HG03439 (cell line): ENCODE data around the gene MFSD6.
"Not testable (repeated sequence)": the region's sequence is repeated elsewhere in the genome, so short reads cannot be mapped to it uniquely, and the experiment has no call there.

Experiments
- ATAC-seq: cut with Tn5 transposase; IDR thresholded peaks from one replicate; pipeline ENCODE4 v1.9.1; 2021; ENCODE audit warnings: mild to moderate bottlenecking, moderate library complexity; ENCODE audit not compliant: unreplicated experiment

MFSD6 gene

DNA sequence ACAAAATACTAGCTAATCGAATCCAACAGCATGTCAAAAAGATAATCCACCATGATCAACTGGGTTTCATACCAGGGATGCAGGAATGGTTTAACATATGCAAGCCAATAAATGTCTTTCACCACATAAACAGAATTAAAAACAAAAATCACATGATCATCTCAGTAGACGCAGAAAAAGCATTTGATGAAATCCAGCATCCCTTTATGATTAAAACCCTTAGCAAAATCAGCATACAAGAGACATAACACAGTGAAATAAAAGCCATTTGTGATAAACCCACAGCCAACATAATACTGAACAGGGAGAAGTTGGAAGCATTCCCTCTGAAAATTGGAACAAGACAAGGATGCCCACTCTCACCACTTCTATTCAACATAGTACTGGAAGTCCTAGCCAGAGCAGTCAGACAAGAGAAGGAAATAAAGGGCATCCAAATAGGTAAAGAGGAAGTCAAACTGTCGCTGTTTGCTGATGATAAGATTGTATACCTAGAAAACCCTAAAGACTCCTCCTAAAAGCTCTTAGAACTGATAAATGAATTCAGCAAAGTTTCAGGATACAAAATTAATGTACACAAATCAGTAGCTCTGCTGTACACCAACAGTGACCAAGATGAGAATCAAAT lies 86.6 kb downstream of the MFSD6 start:
- not testable (repeated sequence) for ATAC-seq

DNA sequence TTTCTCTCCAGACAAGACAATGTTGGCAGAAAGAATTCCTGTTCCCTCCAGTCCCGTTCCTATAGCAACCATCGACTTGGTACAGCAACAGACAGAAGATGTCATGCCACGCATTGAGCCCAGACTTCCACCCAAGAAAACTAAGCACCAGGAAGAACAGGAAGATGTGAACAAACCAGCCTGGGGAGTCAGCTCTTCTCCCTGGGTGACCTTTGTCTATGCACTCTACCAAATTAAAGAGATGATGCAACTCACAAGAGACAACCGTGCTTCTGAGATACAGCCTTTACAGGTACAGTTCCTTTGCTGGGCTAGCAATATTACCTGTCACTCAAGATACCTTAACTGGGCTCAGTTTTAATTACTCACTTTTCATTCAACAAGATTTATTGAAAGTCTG lies 89.3 kb downstream of the MFSD6 start:
- no peak for ATAC-seq

- no peak for ATAC-seq
Measured at GRCh38 chr2:190499273-190499672, 91.1 kb downstream of the MFSD6 start.

GRCh38 chr2:190500054-190500502 lies 91.9 kb downstream of the MFSD6 start:
- no peak for ATAC-seq

- no peak for ATAC-seq
Measured at GRCh38 chr2:190501231-190501630, 93.1 kb downstream of the MFSD6 start.

DNA sequence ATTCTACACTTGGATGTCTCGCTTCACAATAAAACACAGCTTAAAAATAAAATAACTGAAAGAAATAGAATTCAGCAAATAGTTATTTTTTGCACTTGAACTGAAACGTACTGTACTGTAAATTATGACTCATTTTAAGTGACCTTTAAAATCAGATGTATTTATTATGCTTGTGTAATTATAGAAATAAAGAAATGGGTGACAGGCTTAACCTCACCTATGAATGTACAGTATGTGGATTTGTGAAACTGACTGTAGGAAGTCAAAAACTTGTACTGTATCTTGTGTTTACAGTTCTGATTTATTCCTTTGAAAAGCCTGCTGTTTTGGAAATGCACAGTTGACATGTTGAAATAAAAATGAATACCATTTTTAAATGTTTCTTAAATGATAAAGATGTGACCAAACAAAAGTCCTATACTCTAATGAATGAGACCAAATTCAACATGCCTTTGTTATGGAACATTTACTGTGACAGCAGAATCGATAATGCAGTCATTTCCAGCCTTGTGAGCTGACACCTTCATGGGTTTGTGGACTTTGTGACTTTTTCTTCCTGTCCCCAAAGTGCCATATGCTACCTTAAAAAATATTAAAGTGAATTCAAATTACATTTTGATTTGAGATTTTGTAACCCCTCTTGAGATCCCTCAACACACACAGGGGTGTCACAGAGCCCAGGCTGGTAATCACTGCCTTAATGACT lies 93.7 kb downstream of the MFSD6 start:
- ATAC-seq = no peak

GRCh38 chr2:190503088-190503487 lies 94.9 kb downstream of the MFSD6 start:
- ATAC-seq = no peak

GRCh38 chr2:190504912-190505311 lies 96.8 kb downstream of the MFSD6 start:
- no peak for ATAC-seq

- no peak for ATAC-seq
Measured at GRCh38 chr2:190505696-190506095, 97.5 kb downstream of the MFSD6 start.

- ATAC-seq = no peak
Measured at GRCh38 chr2:190506666-190507065, 98.5 kb downstream of the MFSD6 start.

DNA sequence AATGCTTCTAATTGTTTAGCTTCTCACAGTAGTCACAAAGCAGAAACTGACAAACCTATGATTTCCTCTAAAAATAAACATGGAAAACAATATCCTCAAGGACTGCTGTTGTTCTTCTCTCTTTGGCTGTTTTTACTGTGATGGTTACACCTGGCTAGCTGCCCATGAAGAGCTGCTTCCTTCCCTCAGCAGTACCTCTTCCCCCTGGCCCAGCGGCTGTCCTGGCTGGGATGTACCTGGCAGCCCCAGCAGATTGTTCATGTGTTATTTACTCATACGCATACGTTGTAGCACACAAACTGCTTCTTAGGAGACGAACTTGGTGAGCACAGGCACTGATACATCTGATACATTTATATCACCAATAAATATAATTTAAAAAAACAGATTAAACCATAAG lies 99.0 kb downstream of the MFSD6 start:
- ATAC-seq = no peak

- not testable (repeated sequence) for ATAC-seq
Measured at GRCh38 chr2:190509895-190510294, 101.7 kb downstream of the MFSD6 start.

GRCh38 chr2:190511104-190511503 lies 102.9 kb downstream of the MFSD6 start:
- ATAC-seq = no peak

- ATAC-seq = no peak
Measured at GRCh38 chr2:190512539-190513095, 104.5 kb downstream of the MFSD6 start.

- no peak for ATAC-seq
Measured at GRCh38 chr2:190513877-190514276, 105.7 kb downstream of the MFSD6 start.

- no peak for ATAC-seq
Measured at GRCh38 chr2:190514676-190515075, 106.5 kb downstream of the MFSD6 start.

GRCh38 chr2:190515687-190516086 lies 107.5 kb downstream of the MFSD6 start:
- no peak for ATAC-seq

DNA sequence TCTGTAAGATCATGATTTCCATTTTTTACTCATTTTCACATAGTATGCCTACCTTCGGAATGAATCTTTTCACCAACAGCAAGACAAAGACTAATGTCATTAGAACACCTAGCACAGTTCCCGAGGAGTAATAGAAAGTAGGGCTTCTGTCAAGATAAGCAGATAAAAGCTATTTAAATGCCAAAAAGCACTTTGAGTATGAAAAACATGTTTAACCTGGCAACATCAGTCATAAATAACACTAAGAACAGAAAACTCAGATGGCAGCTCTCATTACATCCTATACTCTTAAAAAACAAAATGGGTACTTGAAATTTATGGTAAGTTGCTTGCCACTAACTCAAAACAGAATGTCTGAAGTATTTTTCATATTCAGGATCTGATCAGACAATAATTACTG lies 109.3 kb downstream of the MFSD6 start:
- ATAC-seq = no peak

DNA sequence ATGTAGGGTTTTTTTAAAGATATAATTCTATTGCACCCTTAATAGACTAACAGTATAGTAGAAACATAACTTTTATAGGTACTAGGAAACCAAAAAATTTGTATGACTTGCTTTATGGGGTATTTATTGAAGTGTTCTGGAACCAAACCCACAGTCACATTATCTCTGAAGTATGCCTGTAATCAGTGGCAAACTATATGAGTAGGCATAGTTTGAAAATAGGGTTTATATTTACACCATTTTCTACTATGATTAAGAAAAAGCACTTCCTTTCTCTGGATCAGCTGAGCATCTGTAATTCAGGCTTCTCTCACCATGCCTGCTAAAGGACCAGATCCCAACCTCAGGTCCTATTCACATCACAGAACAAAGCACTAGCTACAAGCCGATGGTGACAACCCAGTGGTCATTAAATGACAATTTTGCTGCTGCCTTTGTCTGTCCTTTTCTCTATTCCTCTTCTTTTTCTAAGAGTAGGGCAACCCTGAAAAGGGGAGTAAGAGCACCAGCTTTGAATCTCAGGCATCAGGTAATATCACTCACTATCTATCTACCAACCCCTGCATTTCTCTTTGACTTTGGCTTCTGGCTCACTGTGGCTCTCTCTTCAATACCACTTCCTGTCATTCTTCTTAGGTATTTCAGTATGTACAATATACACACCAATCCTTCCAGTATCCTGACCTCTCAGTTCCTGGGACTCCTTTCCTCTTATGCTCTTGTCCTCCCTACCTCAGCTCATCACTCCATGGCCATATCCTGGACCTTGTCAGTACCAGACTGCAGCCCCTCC lies 112.0 kb downstream of the MFSD6 start:
- no peak for ATAC-seq

GRCh38 chr2:190524928-190525327 lies 116.8 kb downstream of the MFSD6 start:
- ATAC-seq = no peak

DNA sequence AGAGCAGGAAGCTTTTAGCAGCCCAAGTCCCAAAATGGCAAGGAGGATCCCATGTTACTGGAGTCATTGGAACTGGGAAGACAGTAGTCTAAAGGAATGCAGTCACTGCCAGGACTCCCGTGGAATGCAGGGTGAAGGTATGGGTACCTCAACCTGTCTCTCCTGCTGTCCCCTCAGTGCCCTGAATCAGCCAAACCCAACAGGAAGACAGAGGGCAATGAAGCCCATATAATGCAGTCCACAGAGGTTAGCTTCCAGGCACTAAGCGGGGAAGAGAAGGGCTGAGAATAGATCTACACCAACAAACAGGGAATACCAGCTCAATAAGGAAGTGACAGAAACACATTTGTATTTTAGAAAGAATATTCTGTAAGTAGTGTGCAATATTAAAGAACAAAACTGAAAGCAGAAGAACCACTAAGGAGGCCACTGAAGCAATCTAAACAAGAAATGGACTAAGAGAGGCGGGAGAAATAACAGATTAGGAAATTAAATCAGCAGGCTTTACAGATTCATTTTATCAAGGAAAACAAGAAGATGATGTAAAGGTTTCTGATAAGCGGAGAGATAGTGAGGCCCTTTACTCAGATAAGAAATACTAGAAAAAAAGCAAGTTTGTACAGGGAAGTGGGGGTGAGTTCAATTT lies 118.1 kb downstream of the MFSD6 start:
- ATAC-seq = no peak
